Gastroesophageal sphincter (tissue), 3 donors: ENCODE data around the gene SLC66A3.

ENCODE experiments used
- CTCF ChIP-seq, 4 experiments: fragments of 200-600 bp in 2 of 4; fragments of 450-650 bp in 2 of 4; sonication (generic) in 1 of 4; IDR thresholded peaks; one replicate each; pipeline ENCODE4 v1.5.1; 2017 to 2019; ENCODE audit warnings: antibody characterized with exemption in 4 of 4, mild to moderate bottlenecking in 2 of 4, moderate library complexity in 2 of 4
- EP300 ChIP-seq: sonication (generic); formaldehyde crosslinking; IDR thresholded peaks from one replicate; pipeline ENCODE4 v1.6.1; 2017; ENCODE audit warnings: antibody characterized with exemption, mild to moderate bottlenecking
- POLR2A ChIP-seq, 2 donors: fragments of 450-650 bp; IDR thresholded peaks; one replicate each; pipeline ENCODE4 v1.6.1; 2017; ENCODE audit warnings: antibody characterized with exemption in 2 of 2, mild to moderate bottlenecking in 2 of 2, moderate library complexity in 1 of 2

GRCh38 chr2:11160256-11160655, 5.0 kb downstream of the SLC66A3 start:
- no peak for TF ChIP-seq CTCF (IDR thresholded peaks at IDR 0.05)
- no peak for TF ChIP-seq POLR2A (IDR thresholded peaks at IDR 0.05)
- no peak for TF ChIP-seq EP300
